ENCODE data around the gene BANF2. TPM values are rescaled to one million over a fixed set of nuclear protein-coding genes. Genes with fewer than 3 reads are reported as not detected.

Gene BANF2
- total RNA-seq, 1 experiment from 2014 or later, result not detected

DNA sequence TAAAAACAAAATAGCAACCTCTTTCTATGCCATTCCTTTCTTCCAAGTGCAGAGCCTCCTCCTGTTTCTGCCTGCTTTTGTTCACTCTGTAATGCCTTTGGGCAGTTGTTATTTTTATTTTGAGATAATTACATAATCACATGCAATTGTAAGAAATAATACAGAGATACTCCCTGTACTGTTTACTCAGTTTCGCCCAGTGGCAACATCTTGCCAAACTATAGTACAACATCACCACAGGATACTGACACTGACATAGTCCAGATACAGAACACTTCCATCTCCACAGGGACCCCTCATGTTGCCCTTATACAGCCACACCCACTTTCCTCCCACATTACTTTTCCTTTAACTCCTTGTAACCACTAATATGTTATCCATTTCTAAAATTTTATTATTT, 59.7 kb downstream of the BANF2 start:
- H3K27ac Mint-ChIP-seq (ENCODE audit: unreplicated experiment), result no peak overlapping the region
- H3K4me3 Mint-ChIP-seq (ENCODE audit: low read depth, unreplicated experiment), result no peak overlapping the region
- no TSS peak for BruUV-seq (replicated peaks)
- CTCF ChIA-PET, result no interaction called here
- H3K4me1 Mint-ChIP-seq (ENCODE audit: low read depth, unreplicated experiment), result peaks cover 9% of the 10 kb centered on the region
- H3K36me3 Mint-ChIP-seq (ENCODE audit: insufficient read depth, unreplicated experiment), result no peaks in the 10 kb centered on the region
- peaks cover 19% of the 10 kb centered on the region for H3K27me3 Mint-ChIP-seq (ENCODE audit: unreplicated experiment)
- intact Hi-C loops (cut with micrococcal nuclease; ENCODE audit: unreplicated experiment), result no loop called here
- H3K9me3 Mint-ChIP-seq (ENCODE audit: low read depth, unreplicated experiment), result no peaks in the 10 kb centered on the region
- DNase-seq, result no peak
- TF ChIP-seq, protein P1, sequence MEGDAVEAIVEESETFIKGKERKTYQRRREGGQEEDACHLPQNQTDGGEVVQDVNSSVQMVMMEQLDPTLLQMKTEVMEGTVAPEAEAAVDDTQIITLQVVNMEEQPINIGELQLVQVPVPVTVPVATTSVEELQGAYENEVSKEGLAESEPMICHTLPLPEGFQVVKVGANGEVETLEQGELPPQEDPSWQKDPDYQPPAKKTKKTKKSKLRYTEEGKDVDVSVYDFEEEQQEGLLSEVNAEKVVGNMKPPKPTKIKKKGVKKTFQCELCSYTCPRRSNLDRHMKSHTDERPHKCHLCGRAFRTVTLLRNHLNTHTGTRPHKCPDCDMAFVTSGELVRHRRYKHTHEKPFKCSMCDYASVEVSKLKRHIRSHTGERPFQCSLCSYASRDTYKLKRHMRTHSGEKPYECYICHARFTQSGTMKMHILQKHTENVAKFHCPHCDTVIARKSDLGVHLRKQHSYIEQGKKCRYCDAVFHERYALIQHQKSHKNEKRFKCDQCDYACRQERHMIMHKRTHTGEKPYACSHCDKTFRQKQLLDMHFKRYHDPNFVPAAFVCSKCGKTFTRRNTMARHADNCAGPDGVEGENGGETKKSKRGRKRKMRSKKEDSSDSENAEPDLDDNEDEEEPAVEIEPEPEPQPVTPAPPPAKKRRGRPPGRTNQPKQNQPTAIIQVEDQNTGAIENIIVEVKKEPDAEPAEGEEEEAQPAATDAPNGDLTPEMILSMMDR (IDR thresholded peaks at IDR 0.05; ENCODE audit: unreplicated experiment), result no peak

DNA sequence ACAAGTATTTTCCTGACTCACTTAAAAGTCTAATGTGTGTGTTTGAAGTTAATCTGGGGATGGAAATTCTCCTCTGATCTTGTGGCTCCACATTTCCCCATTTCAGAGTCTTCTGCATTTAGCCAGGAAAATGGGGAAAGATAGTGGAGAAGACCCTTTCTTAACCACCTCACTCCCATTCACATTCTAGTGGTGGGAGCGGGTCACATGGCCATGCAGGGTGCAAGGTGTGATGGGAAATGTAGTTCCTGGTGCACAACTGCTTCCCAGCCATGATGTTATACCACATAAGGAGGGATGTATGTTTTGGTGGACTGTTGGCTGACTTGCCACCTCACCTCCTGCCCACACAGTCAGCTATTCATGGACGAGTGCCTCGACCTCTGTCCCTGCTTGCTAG, 61.8 kb downstream of the BANF2 start:
- no peaks in the 10 kb centered on the region for H3K9me3 Mint-ChIP-seq (ENCODE audit: low read depth, unreplicated experiment)
- TF ChIP-seq, protein P1 (IDR thresholded peaks at IDR 0.05; ENCODE audit: unreplicated experiment), result no peak
- peaks cover under 1% of the 10 kb centered on the region for H3K27me3 Mint-ChIP-seq (ENCODE audit: unreplicated experiment)
- CTCF ChIA-PET, result no interaction called here
- no peak for DNase-seq
- no TSS peak for BruUV-seq (replicated peaks)
- H3K36me3 Mint-ChIP-seq (ENCODE audit: insufficient read depth, unreplicated experiment), result no peaks in the 10 kb centered on the region
- peaks cover 9% of the 10 kb centered on the region for H3K4me1 Mint-ChIP-seq (ENCODE audit: low read depth, unreplicated experiment)
- intact Hi-C loops (cut with micrococcal nuclease; ENCODE audit: unreplicated experiment), result no loop called here
- H3K27ac Mint-ChIP-seq (ENCODE audit: unreplicated experiment), result no peak overlapping the region
- H3K4me3 Mint-ChIP-seq (ENCODE audit: low read depth, unreplicated experiment), result no peak overlapping the region

DNA sequence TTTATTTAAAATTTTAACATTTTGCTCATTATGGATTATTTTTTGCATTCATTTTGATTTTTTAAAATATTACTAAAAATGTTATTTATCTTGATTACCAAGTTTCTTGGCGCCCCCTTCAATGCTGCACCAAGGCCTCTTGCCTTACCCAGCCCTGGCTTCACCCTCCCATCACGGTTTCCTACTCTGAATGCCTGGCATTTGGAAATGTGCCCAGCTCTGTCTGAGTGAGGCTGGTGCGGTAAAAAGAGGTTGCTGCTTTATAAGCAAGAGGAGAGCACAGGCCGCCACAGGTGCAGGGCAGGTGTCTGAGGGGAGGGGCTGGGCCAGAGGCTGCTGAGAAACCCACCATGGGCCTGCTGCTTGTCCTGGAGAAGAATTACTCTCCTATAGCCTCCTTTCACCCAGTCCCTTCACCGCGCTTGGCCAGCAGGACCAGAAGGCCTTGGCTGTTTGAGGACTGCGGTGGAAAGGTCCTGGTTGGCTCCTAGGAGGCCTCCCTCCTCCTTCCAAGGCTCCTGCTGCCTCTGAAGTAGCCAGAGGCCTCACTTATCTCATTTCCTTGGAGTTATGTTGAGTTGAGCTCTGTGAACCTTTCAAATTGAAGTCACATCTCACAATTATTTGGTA, 62.6 kb downstream of the BANF2 start:
- BruUV-seq (replicated peaks), result no TSS peak
- no peak for DNase-seq
- no peaks in the 10 kb centered on the region for H3K27me3 Mint-ChIP-seq (ENCODE audit: unreplicated experiment)
- H3K36me3 Mint-ChIP-seq (ENCODE audit: insufficient read depth, unreplicated experiment), result no peaks in the 10 kb centered on the region
- no peaks in the 10 kb centered on the region for H3K9me3 Mint-ChIP-seq (ENCODE audit: low read depth, unreplicated experiment)
- peaks cover 9% of the 10 kb centered on the region for H3K4me1 Mint-ChIP-seq (ENCODE audit: low read depth, unreplicated experiment)
- H3K27ac Mint-ChIP-seq (ENCODE audit: unreplicated experiment), result no peak overlapping the region
- no peak overlapping the region for H3K4me3 Mint-ChIP-seq (ENCODE audit: low read depth, unreplicated experiment)
- intact Hi-C loops (cut with micrococcal nuclease; ENCODE audit: unreplicated experiment), result no loop called here
- TF ChIP-seq, protein P1 (IDR thresholded peaks at IDR 0.05; ENCODE audit: unreplicated experiment), result no peak
- CTCF ChIA-PET, result no interaction called here

DNA sequence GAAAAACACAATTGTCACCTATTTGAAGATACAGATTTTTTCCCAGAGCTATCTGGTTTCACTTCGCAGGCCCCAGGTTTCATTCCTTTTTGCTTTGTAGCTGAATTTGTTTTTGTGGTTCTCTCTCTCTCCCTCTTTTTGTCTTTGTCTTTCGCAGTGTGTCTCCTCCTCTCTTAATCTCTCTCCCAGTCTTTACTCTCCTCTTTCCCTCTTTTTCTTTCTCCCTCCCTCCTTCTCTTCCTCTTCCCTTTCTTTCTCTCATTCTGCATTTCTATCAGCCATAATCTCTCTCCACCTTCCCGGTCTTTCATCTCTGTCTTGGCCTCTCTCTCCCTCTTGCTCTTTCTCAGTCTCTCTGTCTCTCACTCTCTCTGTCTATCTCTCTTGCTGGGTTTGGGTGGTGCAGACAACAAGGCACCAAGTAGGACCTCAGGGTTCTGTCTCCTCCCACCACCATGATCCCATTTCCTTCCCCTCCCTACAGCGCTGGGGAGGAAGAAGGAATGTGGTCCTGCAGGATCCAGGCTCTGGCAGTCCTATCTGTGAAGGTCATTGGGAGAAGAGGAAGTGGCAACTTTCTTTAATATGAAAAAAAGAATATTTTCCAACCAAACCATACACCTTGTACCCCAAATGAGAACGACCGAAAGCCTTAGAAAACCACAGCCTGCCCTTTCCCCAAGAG, 63.2 kb downstream of the BANF2 start:
- no TSS peak for BruUV-seq (replicated peaks)

More for the DNA sequence above, 63.2 kb downstream of the BANF2 start:
- no peak overlapping the region for H3K4me3 Mint-ChIP-seq (ENCODE audit: low read depth, unreplicated experiment)
- H3K27ac Mint-ChIP-seq (ENCODE audit: unreplicated experiment), result no peak overlapping the region
- CTCF ChIA-PET, result no interaction called here
- H3K9me3 Mint-ChIP-seq (ENCODE audit: low read depth, unreplicated experiment), result no peaks in the 10 kb centered on the region
- intact Hi-C loops (cut with micrococcal nuclease; ENCODE audit: unreplicated experiment), result no loop called here
- TF ChIP-seq, protein P1 (IDR thresholded peaks at IDR 0.05; ENCODE audit: unreplicated experiment), result no peak
- H3K27me3 Mint-ChIP-seq (ENCODE audit: unreplicated experiment), result no peaks in the 10 kb centered on the region
- H3K36me3 Mint-ChIP-seq (ENCODE audit: insufficient read depth, unreplicated experiment), result no peaks in the 10 kb centered on the region
- DNase-seq, result no peak
- peaks cover 9% of the 10 kb centered on the region for H3K4me1 Mint-ChIP-seq (ENCODE audit: low read depth, unreplicated experiment)

Data from Calu3 (cell line).